ENCODE measurements around the gene CCNI2. TPM values are rescaled to one million over a fixed set of nuclear protein-coding genes. Genes with fewer than 3 reads are reported as not detected.
"Not testable (repeated sequence)": the region's sequence is repeated elsewhere in the genome, so short reads cannot be mapped to it uniquely, and the experiment has no call there.

Gene CCNI2
- total RNA-seq, 1 experiment from 2014 or later: not detected

GRCh38 chr5:132778856-132779255, 31.6 kb downstream of the CCNI2 start:
- no peak for DNase-seq (ENCODE audit: extremely low read depth, low read depth)

GRCh38 chr5:132779961-132780360, 32.7 kb downstream of the CCNI2 start:
- DNase-seq (ENCODE audit: extremely low read depth, low read depth): no peak

- DNase-seq (ENCODE audit: extremely low read depth, low read depth): no peak
These were observed 33.4 kb downstream of the CCNI2 start for GRCh38 chr5:132780577-132780976.

GRCh38 chr5:132781029-132781428, 33.8 kb downstream of the CCNI2 start:
- DNase-seq (ENCODE audit: extremely low read depth, low read depth): no peak

DNA sequence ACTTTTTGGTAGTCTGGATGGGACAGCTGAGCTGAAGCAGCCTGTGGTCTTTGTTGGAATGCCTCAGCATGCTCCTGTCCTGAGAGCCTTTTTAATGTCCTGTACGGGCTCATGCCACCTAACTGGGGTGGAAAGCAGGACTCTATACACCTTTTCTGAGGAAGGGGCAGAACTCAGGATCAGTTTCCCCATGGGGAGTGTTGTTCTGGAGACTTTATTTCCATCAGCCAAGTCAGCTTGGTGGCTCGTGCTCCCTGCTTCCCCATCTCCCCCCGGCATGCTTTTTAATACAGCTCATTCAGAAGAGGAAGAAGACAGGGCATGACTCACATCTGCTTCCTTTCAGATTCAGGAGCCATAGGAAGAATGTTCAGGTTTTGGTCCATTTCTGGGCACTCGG, 34.9 kb downstream of the CCNI2 start:
- DNase-seq (ENCODE audit: extremely low read depth, low read depth): no peak

DNA sequence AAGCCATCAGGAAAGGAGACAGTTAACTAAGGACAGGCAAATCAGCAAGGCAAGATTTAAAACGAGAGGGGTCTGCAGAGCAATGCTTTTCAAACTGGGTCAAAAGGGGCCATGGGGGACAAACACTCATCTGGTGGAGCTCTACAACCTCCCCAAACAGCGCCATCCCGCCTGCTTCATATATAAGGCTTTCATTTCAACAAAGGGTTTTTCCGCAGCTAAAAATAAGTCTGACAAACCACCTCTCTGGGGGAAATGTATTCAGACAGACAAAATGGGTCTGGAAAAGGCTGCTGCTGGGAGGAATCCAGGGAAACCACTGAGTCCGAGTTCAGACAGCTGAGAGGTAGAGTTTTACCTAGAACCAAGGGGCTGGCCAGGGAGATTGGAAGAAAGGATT, 38.1 kb downstream of the CCNI2 start:
- DNase-seq (ENCODE audit: extremely low read depth, low read depth): no peak

DNA sequence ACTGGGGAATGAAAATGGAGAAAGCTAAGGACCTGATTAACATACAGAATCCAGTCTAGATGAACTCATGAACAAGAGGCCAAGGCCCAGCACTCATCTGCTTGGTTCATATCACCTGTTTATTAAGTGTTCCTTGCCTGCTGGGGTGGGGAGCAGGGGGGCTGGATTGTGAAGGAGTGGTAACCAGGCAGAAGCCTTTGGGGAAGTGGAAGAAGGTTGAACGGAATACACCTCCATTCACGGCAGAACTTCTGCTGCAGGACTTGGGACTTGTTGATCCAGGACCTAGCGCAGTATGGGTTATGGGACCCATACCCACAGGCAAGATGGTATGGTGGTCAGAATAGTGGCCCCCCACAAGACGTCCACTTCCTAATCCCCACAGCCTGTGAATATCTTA, 38.6 kb downstream of the CCNI2 start:
- no peak for DNase-seq (ENCODE audit: extremely low read depth, low read depth)

DNA sequence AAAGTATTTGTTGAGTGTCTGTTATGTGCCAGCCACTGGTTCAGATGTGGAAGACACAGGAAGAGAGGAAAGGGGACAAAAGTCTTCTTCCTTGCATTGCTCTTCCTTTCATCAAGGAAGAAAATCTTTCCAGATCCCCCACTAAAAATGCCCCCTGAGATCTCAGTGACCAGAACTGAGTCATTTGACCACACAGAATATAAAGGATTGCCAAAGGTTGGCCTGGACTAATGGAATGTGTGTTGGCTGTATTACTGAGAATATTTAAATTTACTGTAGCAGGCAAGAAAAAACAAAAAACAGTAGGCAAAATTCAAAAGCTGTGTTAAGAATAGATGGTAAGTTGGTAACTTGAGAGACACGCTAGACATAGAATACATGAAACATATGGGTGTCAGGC, 39.9 kb downstream of the CCNI2 start:
- DNase-seq (ENCODE audit: extremely low read depth, low read depth): no peak

GRCh38 chr5:132788508-132788907, 41.3 kb downstream of the CCNI2 start:
- DNase-seq (ENCODE audit: extremely low read depth, low read depth): no peak

- DNase-seq (ENCODE audit: extremely low read depth, low read depth): no peak
These were observed 42.0 kb downstream of the CCNI2 start for GRCh38 chr5:132788990-132789886.

GRCh38 chr5:132790201-132790865, 43.1 kb downstream of the CCNI2 start:
- no peak for DNase-seq (ENCODE audit: extremely low read depth, low read depth)

- no peak for DNase-seq (ENCODE audit: extremely low read depth, low read depth)
These were observed 43.8 kb downstream of the CCNI2 start for GRCh38 chr5:132791026-132791425.

- DNase-seq (ENCODE audit: extremely low read depth, low read depth): no peak
These were observed 50.4 kb downstream of the CCNI2 start for GRCh38 chr5:132797651-132798050.

DNA sequence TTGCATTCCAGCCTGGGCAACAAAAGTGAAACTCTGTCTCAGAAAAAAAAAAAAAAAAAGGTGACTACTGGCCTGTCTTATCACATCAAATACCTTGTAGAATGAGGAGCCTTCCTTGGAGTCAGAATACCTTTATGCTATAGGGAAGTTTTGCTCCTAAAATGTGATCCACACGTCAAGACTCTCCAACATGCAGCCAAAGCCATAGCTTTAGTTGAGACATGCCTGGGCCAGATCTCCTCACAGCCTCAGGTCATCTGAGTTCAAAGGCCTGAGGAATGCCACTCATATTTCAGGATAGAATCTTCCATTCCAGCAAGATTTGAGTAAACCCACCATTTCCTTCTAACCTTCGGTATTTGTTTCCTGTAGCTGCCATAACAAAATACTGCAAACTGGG, 52.2 kb downstream of the CCNI2 start:
- no peak for DNase-seq (ENCODE audit: extremely low read depth, low read depth)

GRCh38 chr5:132800545-132800944, 53.3 kb downstream of the CCNI2 start:
- DNase-seq (ENCODE audit: extremely low read depth, low read depth): no peak

DNA sequence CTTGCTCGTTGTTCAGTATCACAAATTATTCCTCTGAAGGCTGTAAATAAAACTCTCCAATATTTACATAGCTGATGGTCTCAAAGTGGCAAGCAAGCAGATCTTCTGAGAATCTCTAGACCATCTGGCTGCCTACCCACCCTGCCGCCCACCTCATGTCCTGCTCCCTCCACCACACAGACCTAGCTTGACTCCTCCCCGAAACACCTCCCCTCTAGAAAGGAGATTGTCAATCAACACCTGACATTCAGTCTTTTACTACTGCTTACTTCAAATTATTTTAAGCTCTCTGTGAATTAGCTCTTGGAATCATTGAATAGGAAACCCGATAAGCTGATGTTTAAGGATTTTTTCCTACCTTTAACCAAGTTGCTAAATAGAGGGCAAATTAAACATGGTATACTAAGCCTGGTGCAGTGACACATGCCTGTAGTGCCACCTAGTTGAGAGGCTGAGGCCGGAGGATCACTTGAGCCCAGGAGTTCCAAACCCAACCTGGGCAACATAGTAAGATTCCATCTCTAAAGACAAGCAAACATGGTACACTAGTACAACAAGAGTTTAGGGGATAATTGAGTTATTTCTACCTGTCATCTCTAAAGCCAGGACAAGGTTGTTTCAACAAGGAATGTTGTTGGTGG, 54.9 kb downstream of the CCNI2 start:
- DNase-seq (ENCODE audit: extremely low read depth, low read depth): no peak

- not testable (repeated sequence) for DNase-seq (ENCODE audit: extremely low read depth, low read depth)
These were observed 55.5 kb downstream of the CCNI2 start for GRCh38 chr5:132802685-132803066.
